A204.1 (cell line): ENCODE results near the gene HMGCS2.

Experiments
- FAIRE-seq: peaks from 2 replicates; lab custom pipeline; 2012; peaks lifted over from hg19 to GRCh38; lab: Jason Lieb, UNC

The HMGCS2 gene

DNA sequence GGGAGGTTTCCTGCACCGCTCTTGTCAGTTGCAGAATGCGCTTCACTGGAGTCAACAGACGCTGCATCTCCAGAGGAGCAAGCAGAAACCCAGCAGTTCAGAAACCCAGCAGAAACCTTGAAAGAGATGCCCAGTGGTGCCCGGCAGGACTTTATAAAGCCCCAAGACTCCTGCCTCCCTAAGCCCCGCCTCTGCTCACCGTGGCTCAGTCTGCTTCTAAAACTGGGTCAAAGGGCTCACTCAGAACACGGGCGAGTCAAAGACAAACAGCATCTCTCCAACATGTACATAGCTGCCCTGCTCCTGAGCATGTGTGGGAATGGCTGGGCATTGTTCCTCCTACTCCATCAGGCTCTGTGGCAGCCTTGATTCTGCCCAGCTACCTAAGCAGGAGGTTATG, at the start of gene HMGCS2:
HMGCS2 (minus strand) TSS at position 128 of the 400 bp plus-strand sequence; CDS start at position 67, 61 bp downstream.
- FAIRE-seq: no peak

DNA sequence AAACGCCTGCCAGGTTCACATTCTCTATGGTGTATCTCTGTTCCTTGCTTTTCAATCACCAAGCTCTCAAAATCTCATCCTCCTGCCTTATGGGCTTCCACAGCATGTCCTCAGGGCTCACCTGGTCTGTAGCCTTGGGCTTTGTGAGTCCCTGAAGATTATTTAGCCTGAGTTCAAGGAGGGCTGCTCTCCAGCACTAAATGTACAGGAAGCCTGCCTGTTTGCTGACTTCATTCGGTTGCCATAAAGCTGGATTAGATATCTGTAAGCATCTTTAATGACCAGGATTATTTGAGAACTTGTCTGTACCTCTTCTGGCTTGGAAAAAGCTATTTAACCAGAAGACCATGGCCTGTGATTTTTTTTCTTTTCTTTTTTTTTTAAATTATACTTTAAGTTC, 49.5 kb upstream of the HMGCS2 start:
- FAIRE-seq: no peak

DNA sequence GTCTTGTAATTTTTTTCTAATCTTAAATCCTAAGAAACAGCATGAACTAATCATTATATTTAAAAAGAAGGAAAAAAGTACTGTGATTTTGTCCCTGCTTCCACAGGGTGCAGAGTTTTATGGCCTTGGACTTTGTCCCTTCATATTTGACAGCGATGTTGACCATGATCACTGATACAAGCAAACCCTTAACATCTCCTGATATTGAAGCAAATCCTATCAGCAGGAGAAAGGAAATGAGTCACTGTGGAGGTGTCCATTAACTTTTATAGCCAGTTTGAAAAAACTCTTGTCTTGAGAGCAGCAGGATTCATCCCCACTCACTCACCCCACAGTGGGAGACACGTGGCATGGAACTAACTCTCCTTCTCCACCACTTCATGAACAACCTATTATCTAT, 47.7 kb upstream of the HMGCS2 start:
- FAIRE-seq: no peak

GRCh38 chr1:119815928-119816327, 47.2 kb upstream of the HMGCS2 start:
- FAIRE-seq: no peak

DNA sequence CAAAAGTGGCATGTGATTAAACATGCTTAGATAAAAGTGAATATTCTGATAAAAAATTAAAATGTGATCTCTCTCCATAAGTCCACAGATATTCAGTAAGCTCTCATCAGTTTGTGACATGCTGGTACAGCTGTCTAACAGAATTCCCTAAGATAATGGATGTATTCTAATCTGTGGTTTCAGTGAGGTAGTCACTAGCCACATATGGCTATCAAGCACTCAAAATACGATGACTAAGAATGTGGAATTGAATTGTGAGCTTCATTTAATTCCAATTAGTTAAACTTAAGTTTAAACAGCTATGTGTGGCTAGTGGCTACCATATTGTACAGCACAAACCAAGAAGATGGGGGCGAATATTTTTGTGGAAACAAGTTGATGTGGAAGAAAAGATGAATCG, 46.7 kb upstream of the HMGCS2 start:
- no peak for FAIRE-seq

- no peak for FAIRE-seq
Observed at GRCh38 chr1:119814288-119814687, 45.6 kb upstream of the HMGCS2 start.

GRCh38 chr1:119811985-119812557, 43.4 kb upstream of the HMGCS2 start:
- FAIRE-seq: no peak

- no peak for FAIRE-seq
Observed at GRCh38 chr1:119811387-119811786, 42.7 kb upstream of the HMGCS2 start, which contains the start of gene REG4. Gene REG4 (minus strand): TSS chr1:119811460. CDS start chr1:119808769, 2,691 bp downstream.

DNA sequence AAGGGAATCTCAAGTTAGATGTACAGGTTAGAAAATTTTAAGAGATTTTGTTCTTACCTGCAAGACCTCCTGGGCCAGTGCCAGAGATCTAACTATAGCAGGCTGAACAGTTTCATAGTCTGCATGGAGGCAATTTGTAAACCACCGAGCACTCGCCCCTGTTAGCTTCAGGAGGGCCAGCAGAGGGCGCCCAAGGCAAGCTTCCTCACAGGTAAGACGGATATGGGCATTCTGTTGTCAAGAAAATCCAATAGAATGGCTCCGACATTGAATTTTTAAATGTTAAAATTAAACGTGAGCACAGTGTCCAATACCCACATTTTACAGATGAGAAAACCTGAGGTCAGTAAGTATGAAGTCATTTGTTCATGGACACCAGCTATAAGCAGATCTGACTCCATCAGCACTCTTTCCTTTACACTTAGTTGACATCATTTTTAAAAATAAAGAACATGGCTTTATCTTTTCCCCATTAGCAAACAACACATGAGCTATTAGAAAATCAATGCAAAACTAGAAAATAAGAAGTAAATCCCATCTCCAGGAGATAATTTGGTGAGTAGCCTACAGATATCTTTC, 40.4 kb upstream of the HMGCS2 start:
- FAIRE-seq: no peak

DNA sequence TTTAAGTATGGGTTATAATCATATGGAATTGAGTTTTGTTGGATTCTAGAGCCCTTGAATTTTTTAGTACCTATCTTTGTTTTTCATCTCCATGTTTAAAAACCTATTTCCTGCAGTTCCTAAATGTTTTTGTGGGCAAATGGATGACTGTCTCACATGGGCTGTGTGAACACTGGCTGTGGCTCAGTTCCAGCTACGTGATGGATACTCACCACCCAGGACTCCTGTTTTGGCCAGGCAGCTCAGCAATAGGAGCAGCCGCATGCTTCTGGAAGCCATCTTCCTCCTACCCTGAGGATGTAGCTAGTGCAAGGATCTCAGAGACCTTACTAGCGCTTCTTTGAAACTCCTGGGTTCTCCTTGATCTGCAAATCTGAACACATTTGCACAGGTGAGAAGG, 39.8 kb upstream of the HMGCS2 start:
- no peak for FAIRE-seq

DNA sequence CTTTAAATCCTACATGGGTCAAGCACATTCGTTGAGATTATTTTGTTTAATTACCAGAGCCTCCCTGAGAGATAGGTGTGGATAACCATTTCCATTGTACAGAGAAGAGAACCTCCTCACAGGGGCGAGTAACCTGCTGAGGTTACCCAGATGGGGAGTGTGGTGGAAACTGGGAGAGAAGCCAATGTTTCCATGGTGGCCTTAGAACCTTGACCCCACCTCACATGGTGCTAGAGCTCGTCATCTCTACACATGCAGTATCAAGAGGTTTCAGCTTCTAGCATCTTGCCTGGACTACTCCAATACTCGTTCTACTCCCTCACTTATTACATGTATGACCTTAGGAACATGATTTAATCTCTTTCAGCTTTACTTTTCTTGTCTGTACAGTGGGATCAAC, 37.8 kb upstream of the HMGCS2 start:
- FAIRE-seq: no peak

GRCh38 chr1:119805746-119806145, 37.0 kb upstream of the HMGCS2 start:
- FAIRE-seq: no peak

DNA sequence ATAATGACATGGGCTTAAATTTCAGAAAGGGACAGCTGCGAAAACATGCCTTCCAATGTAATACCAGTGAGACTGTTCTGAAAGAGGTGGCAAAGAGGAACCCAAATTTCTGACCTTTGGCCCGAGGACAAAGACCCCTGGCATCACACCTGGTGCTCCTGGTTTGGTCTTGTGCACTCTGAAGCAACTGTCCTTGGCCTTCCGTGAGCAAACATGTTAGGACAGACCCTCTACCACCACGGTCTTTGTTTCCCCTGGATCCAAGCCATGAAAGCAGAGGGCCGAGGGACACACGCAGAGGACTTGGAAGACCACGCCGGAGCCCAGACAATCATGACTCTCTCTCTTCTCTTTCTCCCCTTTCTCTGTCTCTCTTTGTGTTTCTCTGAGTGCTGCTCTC, 36.5 kb upstream of the HMGCS2 start:
- no peak for FAIRE-seq

GRCh38 chr1:119799599-119800177, 31.0 kb upstream of the HMGCS2 start:
- FAIRE-seq: no peak

- no peak for FAIRE-seq
Observed at GRCh38 chr1:119799003-119799402, 30.3 kb upstream of the HMGCS2 start.

GRCh38 chr1:119797606-119798005, 28.9 kb upstream of the HMGCS2 start:
- FAIRE-seq: no peak

DNA sequence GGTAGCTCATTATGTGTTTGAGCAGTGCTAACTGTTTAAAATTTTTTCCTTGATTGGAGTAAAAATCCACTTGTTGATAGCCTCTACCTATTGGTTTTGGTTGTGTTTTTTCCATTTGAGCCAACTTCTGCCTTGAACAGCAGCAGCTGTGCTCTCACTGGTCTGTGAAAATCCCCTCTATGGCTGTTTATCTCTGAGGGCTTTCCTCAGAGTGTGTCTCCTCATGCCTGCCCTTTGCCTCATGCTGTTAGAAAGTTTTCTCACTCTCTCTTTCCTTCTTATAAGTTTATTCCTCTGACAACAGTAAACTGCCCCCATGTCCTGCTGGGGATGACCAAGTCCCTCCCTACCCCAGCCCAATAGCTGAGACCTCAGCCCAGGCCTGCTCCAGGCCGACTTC, 28.5 kb upstream of the HMGCS2 start:
- FAIRE-seq: no peak

- no peak for FAIRE-seq
Observed at GRCh38 chr1:119795261-119796200, 26.8 kb upstream of the HMGCS2 start.

GRCh38 chr1:119794876-119795240, 26.2 kb upstream of the HMGCS2 start:
- FAIRE-seq: no peak

GRCh38 chr1:119794230-119794875, 25.6 kb upstream of the HMGCS2 start:
- no peak for FAIRE-seq

GRCh38 chr1:119791377-119791776, 22.7 kb upstream of the HMGCS2 start:
- FAIRE-seq: no peak

GRCh38 chr1:119790451-119791198, 21.9 kb upstream of the HMGCS2 start:
- no peak for FAIRE-seq
